ENCODE results near the gene GAS7. TPM values are rescaled to one million over a fixed set of nuclear protein-coding genes. Genes with fewer than 3 reads are reported as not detected.

Gene GAS7
- total RNA-seq, 1 donor from 2014 or later, result 8.5 TPM

GRCh38 chr17:10207153-10207552 lies 8.7 kb upstream of the GAS7 start:
- Mint-ChIP-seq H3K9me3 (ENCODE audit: unreplicated experiment) (peaks cover 5% of the 10 kb centered on the region), H3K36me3 (ENCODE audit: low read depth, unreplicated experiment) (no peaks in the 10 kb centered on the region), H3K4me1 (ENCODE audit: low read depth, unreplicated experiment) (peaks cover 11% of the 10 kb centered on the region), H3K27me3 (ENCODE audit: low read depth, unreplicated experiment) (no peaks in the 10 kb centered on the region), H3K4me3 (ENCODE audit: unreplicated experiment) (no peak overlapping the region), H3K27ac (ENCODE audit: unreplicated experiment) (no peak overlapping the region)
- H3K27me3 ChIP-seq (ENCODE audit: insufficient read depth, low read length), result no peaks in the 10 kb centered on the region
- TF ChIP-seq, protein P1, sequence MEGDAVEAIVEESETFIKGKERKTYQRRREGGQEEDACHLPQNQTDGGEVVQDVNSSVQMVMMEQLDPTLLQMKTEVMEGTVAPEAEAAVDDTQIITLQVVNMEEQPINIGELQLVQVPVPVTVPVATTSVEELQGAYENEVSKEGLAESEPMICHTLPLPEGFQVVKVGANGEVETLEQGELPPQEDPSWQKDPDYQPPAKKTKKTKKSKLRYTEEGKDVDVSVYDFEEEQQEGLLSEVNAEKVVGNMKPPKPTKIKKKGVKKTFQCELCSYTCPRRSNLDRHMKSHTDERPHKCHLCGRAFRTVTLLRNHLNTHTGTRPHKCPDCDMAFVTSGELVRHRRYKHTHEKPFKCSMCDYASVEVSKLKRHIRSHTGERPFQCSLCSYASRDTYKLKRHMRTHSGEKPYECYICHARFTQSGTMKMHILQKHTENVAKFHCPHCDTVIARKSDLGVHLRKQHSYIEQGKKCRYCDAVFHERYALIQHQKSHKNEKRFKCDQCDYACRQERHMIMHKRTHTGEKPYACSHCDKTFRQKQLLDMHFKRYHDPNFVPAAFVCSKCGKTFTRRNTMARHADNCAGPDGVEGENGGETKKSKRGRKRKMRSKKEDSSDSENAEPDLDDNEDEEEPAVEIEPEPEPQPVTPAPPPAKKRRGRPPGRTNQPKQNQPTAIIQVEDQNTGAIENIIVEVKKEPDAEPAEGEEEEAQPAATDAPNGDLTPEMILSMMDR (IDR thresholded peaks at IDR 0.05; ENCODE audit: insufficient read depth, low read depth, low read length), result no peak
- no peak for TF ChIP-seq EZH2 (IDR thresholded peaks at IDR 0.05; ENCODE audit: insufficient read depth, low read length)
- H3K9ac ChIP-seq (ENCODE audit: low read length), result no peak overlapping the region
- no peaks in the 10 kb centered on the region for H3K79me2 ChIP-seq (ENCODE audit: insufficient read depth, low read length)
- H3K4me1 ChIP-seq (ENCODE audit: insufficient read depth, low read length), result no peaks in the 10 kb centered on the region
- H3K4me2 ChIP-seq (ENCODE audit: low read length), result no peak overlapping the region
- H3K36me3 ChIP-seq (ENCODE audit: insufficient read depth, low read length), result no peaks in the 10 kb centered on the region
- DNase-seq (ENCODE audit: low read depth), result no peak
- H3K4me3 ChIP-seq (ENCODE audit: insufficient read depth, low read depth, low read length), result no peak overlapping the region
- H3K9me3 ChIP-seq (ENCODE audit: insufficient read depth, low read depth, low read length), result no peaks in the 10 kb centered on the region
- no peak overlapping the region for H3K27ac ChIP-seq (ENCODE audit: low read depth, low read length)
- H4K20me1 ChIP-seq (ENCODE audit: insufficient read depth, low read length), result no peaks in the 10 kb centered on the region
- H2AFZ ChIP-seq (ENCODE audit: low read depth, low read length), result no peak overlapping the region
- no peak for FAIRE-seq

DNA sequence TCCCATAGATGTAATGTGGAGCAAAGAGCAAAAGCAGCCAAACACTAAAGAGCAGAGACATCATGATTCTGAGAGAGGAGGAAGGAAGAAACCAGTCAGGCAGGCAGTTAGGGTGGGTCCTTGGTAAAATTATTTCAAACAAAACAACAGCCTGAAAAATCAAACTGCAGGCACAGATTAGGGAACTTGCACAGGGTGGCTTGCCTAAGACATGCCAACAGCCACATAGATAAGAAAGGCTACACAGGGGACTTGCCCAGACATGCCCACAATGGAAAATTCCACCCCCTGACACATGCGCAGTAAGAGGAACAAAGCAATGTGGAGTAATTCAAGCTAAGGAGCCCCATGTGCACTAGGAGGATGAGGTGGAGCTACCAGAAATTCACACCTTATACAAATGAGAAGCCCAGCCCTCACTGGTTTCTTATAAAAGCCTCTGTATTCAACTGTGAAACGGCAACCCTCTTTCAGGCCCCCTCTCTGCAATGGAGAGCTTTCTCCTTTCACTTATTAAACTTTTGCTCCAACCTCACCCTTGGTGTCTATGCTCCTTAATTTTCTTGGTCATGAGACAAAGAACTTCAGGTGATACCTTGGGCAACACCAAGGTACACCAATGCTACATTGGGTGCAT lies 7.3 kb upstream of the GAS7 start:
- H3K4me1 Mint-ChIP-seq (ENCODE audit: low read depth, unreplicated experiment), result peaks cover 11% of the 10 kb centered on the region

GRCh38 chr17:10201680-10202079 lies 3.3 kb upstream of the GAS7 start:
- H3K27me3 Mint-ChIP-seq (ENCODE audit: low read depth, unreplicated experiment), result peaks cover 32% of the 10 kb centered on the region
- TF ChIP-seq, protein P1 (IDR thresholded peaks at IDR 0.05; ENCODE audit: insufficient read depth, low read depth, low read length), result no peak
- TF ChIP-seq EZH2 (IDR thresholded peaks at IDR 0.05; ENCODE audit: insufficient read depth, low read length), result no peak
- Histone ChIP-seq H3K4me1 (ENCODE audit: insufficient read depth, low read length) (no peaks in the 10 kb centered on the region), H2AFZ (ENCODE audit: low read depth, low read length) (no peak overlapping the region), H4K20me1 (ENCODE audit: insufficient read depth, low read length) (no peaks in the 10 kb centered on the region), H3K79me2 (ENCODE audit: insufficient read depth, low read length) (no peaks in the 10 kb centered on the region), H3K4me2 (ENCODE audit: low read length) (no peak overlapping the region), H3K27ac (ENCODE audit: low read depth, low read length) (no peak overlapping the region), H3K4me3 (ENCODE audit: insufficient read depth, low read depth, low read length) (no peak overlapping the region), H3K9me3 (ENCODE audit: insufficient read depth, low read depth, low read length) (no peaks in the 10 kb centered on the region), H3K27me3 (ENCODE audit: insufficient read depth, low read length) (peaks cover 22% of the 10 kb centered on the region), H3K36me3 (ENCODE audit: insufficient read depth, low read length) (no peaks in the 10 kb centered on the region), H3K9ac (ENCODE audit: low read length) (no peak overlapping the region)
- FAIRE-seq (no peak), DNase-seq (ENCODE audit: low read depth) (no peak)
- no peak overlapping the region for H3K4me3 Mint-ChIP-seq (ENCODE audit: unreplicated experiment)
- H3K9me3 Mint-ChIP-seq (ENCODE audit: unreplicated experiment), result peaks cover 5% of the 10 kb centered on the region
- H3K27ac Mint-ChIP-seq (ENCODE audit: unreplicated experiment), result no peak overlapping the region
- H3K36me3 Mint-ChIP-seq (ENCODE audit: low read depth, unreplicated experiment), result no peaks in the 10 kb centered on the region
- H3K4me1 Mint-ChIP-seq (ENCODE audit: low read depth, unreplicated experiment), result no peaks in the 10 kb centered on the region

More for the DNA sequence above, 7.3 kb upstream of the GAS7 start:
- no peak for TF ChIP-seq EZH2 (IDR thresholded peaks at IDR 0.05; ENCODE audit: insufficient read depth, low read length)
- TF ChIP-seq, protein P1 (IDR thresholded peaks at IDR 0.05; ENCODE audit: insufficient read depth, low read depth, low read length), result no peak
- H3K27me3 ChIP-seq (ENCODE audit: insufficient read depth, low read length), result peaks cover 2% of the 10 kb centered on the region
- DNase-seq (ENCODE audit: low read depth), result no peak
- H3K4me1 ChIP-seq (ENCODE audit: insufficient read depth, low read length), result no peaks in the 10 kb centered on the region
- H3K9ac ChIP-seq (ENCODE audit: low read length), result no peak overlapping the region
- Mint-ChIP-seq H3K36me3 (ENCODE audit: low read depth, unreplicated experiment) (no peaks in the 10 kb centered on the region), H3K27me3 (ENCODE audit: low read depth, unreplicated experiment) (peaks cover 11% of the 10 kb centered on the region), H3K9me3 (ENCODE audit: unreplicated experiment) (peaks cover 5% of the 10 kb centered on the region), H3K27ac (ENCODE audit: unreplicated experiment) (no peak overlapping the region), H3K4me3 (ENCODE audit: unreplicated experiment) (no peak overlapping the region)
- FAIRE-seq, result no peak
- no peak overlapping the region for H3K4me3 ChIP-seq (ENCODE audit: insufficient read depth, low read depth, low read length)
- no peak overlapping the region for H3K27ac ChIP-seq (ENCODE audit: low read depth, low read length)
- H3K79me2 ChIP-seq (ENCODE audit: insufficient read depth, low read length), result no peaks in the 10 kb centered on the region
- no peak overlapping the region for H2AFZ ChIP-seq (ENCODE audit: low read depth, low read length)
- no peak overlapping the region for H3K4me2 ChIP-seq (ENCODE audit: low read length)
- no peaks in the 10 kb centered on the region for H3K36me3 ChIP-seq (ENCODE audit: insufficient read depth, low read length)
- H3K9me3 ChIP-seq (ENCODE audit: insufficient read depth, low read depth, low read length), result no peaks in the 10 kb centered on the region
- no peaks in the 10 kb centered on the region for H4K20me1 ChIP-seq (ENCODE audit: insufficient read depth, low read length)
